ENCODE measurements around the gene MARF1.

GRCh38 chr16:15620611-15621195, 22.3 kb downstream of the MARF1 start:
- TF ChIP-seq CTCF (IDR thresholded peaks at IDR 0.05) (no peak), POLR2A (IDR thresholded peaks at IDR 0.05) (no peak)
